ENCODE measurements around the gene PRKAG1.

DNA sequence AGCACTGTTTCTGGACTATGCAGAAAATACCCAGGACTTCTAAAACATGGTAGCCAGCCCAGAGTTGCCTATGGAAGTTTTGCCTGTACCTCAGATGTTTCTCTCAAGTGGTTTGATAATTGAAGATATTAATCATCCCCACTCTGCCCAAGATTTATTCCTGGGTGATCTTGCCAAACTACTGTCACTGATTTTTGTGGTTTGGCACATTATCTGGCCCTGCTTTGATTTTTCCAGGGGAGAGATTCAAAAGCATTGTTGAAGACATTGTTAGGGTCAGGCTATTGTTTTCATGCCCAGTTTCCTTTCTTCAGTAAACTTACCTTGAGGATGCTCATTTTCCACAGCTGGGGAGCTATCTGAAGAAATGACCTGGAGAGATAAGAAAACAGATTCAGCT is 5.8 kb downstream of the PRKAG1 start:
- TF ChIP-seq, protein P1, sequence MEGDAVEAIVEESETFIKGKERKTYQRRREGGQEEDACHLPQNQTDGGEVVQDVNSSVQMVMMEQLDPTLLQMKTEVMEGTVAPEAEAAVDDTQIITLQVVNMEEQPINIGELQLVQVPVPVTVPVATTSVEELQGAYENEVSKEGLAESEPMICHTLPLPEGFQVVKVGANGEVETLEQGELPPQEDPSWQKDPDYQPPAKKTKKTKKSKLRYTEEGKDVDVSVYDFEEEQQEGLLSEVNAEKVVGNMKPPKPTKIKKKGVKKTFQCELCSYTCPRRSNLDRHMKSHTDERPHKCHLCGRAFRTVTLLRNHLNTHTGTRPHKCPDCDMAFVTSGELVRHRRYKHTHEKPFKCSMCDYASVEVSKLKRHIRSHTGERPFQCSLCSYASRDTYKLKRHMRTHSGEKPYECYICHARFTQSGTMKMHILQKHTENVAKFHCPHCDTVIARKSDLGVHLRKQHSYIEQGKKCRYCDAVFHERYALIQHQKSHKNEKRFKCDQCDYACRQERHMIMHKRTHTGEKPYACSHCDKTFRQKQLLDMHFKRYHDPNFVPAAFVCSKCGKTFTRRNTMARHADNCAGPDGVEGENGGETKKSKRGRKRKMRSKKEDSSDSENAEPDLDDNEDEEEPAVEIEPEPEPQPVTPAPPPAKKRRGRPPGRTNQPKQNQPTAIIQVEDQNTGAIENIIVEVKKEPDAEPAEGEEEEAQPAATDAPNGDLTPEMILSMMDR (IDR thresholded peaks at IDR 0.05) = no peak
- no peak for TF ChIP-seq EZH2 (IDR thresholded peaks at IDR 0.05; ENCODE audit: borderline replicate concordance, insufficient read depth, low read depth, low read length, poor library complexity, severe bottlenecking)

All from B cell (primary cell).